Aorta (tissue), 5 donors: ENCODE measurements around the gene KHSRP. TPM values are rescaled to one million over a fixed set of nuclear protein-coding genes. Genes with fewer than 3 reads are reported as not detected.

ENCODE experiments used
- ATAC-seq: fragments of 200-7000 bp; cut with Tn5 transposase; one replicate; pipeline ENCODE4 v1.9.1; 2022; ENCODE audit warnings: moderate library complexity; ENCODE audit not compliant: low FRiP score
- DNase-seq, 2 donors: peaks; one replicate each; pipeline ENCODE4 v3.0.0-alpha.2; 2020
- H3K27ac ChIP-seq, 2 donors: one replicate each; pipeline ENCODE4 v1.5.1; 2013; ENCODE audit warnings: low read length in 2 of 2, mild to moderate bottlenecking in 2 of 2, moderate library complexity in 2 of 2, control low read depth in 1 of 2, inconsistent platforms in 1 of 2, low read depth in 1 of 2
- H3K27me3 ChIP-seq, 2 donors: one replicate each; pipeline ENCODE4 v1.6.1; 2013; ENCODE audit warnings: control low read depth in 1 of 2, low read length in 1 of 2, mild to moderate bottlenecking in 1 of 2, moderate library complexity in 1 of 2; ENCODE audit not compliant: insufficient read depth in 2 of 2, control insufficient read depth in 1 of 2
- H3K36me3 ChIP-seq, 2 donors: one replicate each; pipeline ENCODE4 v1.6.1; 2013; ENCODE audit warnings: control low read depth in 1 of 2, low read length in 1 of 2, mild to moderate bottlenecking in 1 of 2; ENCODE audit not compliant: insufficient read depth in 2 of 2, control insufficient read depth in 1 of 2
- H3K4me1 ChIP-seq, 2 donors: one replicate each; pipeline ENCODE4 v1.6.1; 2013; ENCODE audit warnings: low read length in 2 of 2, control low read depth in 1 of 2, mild to moderate bottlenecking in 1 of 2, moderate library complexity in 1 of 2; ENCODE audit not compliant: insufficient read depth in 2 of 2, control insufficient read depth in 1 of 2
- H3K4me3 ChIP-seq, 2 donors: one replicate each; pipeline ENCODE4 v1.5.1; 2013; ENCODE audit warnings: low read length in 2 of 2, control low read depth in 1 of 2, mild to moderate bottlenecking in 1 of 2
- H3K9me3 ChIP-seq: one replicate; pipeline ENCODE4 v1.6.1; 2013; ENCODE audit warnings: mild to moderate bottlenecking, low read length; ENCODE audit not compliant: control insufficient read depth
- WGBS, 2 donors: extraction: QIAGEN DNeasy Blood & Tissue Kit; methylation state at CpG; one replicate each; pipeline ENCODE4 v1.1.7; 2013; 5-methylcytosine and 5-hydroxymethylcytosine counted together
- intact Hi-C, 2 donors: fragments of 100-400 bp; cut with DNase I; formaldehyde crosslinking; loops; one replicate each; pipeline versions ENCODE4 v1.14.2 to v1.15.0; 2022
- polyA plus RNA-seq, 2 donors: library from polyadenylated mRNA; stranded (reverse); fragments of 200-250 nt; gene quantifications; one replicate each; pipeline ENCODE4 v1.2.3, GENCODE V29; 2013
- total RNA-seq, 2 donors: library from RNA; stranded (reverse); fragmentation: NEBNext Ultra II Directional; extraction: Animal tissue kit (Norgen Biotek cat#: 25700); gene quantifications; one replicate each; pipeline ENCODE4 v1.2.1, GENCODE V29; 2021
- donor health status: healthy with polysubstance abuse.
- donor health status: Bipolar disorder and iron deficiency.
- donor health status: DM: no; HTN: no; CAD: no.
- donor health status: DM: no; HTN: no; CAD: no.
- donor health status: DM: yes; HTN: yes; CAD: no.

KHSRP gene
- total and polyA plus RNA-seq, 4 donors = 69.7 to 151 (median 109) TPM

DNA sequence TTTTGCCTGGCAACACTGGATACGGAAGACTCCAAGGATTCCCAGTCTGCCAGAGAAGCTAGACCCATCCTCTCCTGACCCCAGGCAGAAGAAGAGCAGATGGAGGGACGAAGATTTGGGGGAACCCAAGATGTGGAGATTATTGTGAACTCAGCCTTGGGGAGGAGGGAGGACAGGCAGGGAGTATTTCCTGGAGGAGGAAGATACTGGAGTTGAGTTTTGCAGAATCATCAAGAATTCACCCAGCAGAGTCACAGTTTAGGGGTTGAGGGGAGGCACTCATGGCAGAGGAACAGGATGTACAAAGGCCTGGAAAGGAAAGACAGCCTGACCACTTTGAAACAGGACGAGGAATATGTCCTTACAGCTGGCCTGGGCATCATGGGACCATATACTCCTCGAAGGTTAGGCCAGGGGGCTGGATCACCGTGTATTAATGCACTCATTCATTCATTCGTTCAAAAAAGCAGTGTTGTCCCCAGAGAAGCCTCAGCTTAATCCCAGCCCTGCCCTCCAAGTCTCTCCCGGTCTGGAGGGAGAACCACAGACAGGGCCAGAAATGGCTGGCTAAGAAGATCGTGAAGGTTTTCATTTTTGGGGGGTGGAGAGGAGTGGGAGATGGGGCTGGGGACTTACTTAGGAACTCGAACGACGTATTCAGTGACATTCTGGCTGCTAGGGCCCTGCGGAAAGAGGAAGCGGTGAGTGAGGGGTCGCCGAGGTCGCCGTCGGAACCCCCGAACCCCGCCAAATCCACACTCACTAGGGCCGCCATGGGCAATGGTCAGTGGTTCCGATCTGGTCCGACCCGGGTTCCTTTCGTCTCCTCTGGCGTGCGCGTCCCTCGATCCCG, 32.2 kb downstream of the KHSRP start:
- H3K36me3 ChIP-seq = peaks cover 0 to 3% of the 10 kb centered on the region in 2 donors
- intact Hi-C loops = loop anchor here in 1 of 2 donors (1.0 kb wide), 1 partner anchor 33 kb away; no protein-coding TSS in a partner anchor

DNA sequence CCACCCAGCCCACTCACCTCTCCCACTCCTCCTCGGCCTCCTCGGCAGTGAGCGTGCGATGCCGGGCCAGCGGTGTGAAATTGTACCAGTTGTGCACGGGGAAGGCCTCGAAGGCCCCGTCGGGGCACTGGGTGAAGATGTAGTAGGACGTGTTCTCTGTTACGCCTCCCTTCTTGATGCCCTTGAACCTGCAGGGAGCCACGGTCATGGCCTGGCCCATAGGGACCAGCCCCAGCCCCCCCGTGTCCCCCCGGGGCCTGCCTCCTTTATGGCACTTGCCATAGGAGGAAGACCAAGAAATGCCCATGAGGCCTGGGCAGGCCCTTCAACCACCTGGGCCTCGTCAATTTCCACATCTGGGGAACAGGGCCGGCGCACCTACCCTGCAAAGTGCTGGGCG, 37.2 kb downstream of the KHSRP start:
- Histone ChIP-seq H3K4me1 (peaks cover 0 to 3% of the 10 kb centered on the region in 2 donors), H3K9me3 (no peaks in the 10 kb centered on the region), H3K36me3 (peaks cover 4 to 6% of the 10 kb centered on the region in 2 donors), H3K27ac (no peak overlapping the region), H3K27me3 (no peaks in the 10 kb centered on the region), H3K4me3 (no peak overlapping the region)
- intact Hi-C loops = no loop called here
- ATAC-seq (no peak), DNase-seq (no peak)
- WGBS, 2 donors = 95 to 96% methylated on average over 19 of the region's 19 CpGs

More for the DNA sequence above, 32.2 kb downstream of the KHSRP start:
- WGBS, 2 donors = 6 to 8% methylated on average over 30 of the region's 30 CpGs
- H3K4me3 ChIP-seq = peak overlapping the region; percentile 53 to 88
- H3K27me3 ChIP-seq = no peaks in the 10 kb centered on the region
- DNase-seq (no peak), ATAC-seq (no peak)
- peak overlapping the region in 1 of 2 donors; percentile 73 for H3K27ac ChIP-seq
- H3K4me1 ChIP-seq = peaks cover 0 to 4% of the 10 kb centered on the region in 2 donors
- H3K9me3 ChIP-seq = no peaks in the 10 kb centered on the region

DNA sequence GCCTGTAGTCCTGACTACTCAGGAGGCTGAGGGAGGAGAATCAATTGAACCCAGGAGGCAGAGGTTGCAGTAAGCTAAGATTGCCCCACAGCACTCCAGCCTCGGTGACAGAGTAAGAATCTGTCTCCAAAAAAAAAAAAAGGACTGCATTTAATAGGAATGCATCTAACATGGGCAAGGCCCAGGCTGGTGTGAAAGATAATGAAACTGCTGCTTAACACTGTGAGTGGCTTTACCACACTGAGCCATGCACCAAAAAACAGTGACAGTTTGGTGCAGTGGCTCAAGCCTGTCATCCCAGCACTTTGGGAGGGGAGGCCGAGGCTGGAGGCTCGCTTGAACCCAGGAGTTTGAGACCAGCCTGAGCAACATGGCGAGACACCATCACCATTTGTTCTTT, 40.2 kb downstream of the KHSRP start:
- no peaks in the 10 kb centered on the region for H3K27me3 ChIP-seq

DNA sequence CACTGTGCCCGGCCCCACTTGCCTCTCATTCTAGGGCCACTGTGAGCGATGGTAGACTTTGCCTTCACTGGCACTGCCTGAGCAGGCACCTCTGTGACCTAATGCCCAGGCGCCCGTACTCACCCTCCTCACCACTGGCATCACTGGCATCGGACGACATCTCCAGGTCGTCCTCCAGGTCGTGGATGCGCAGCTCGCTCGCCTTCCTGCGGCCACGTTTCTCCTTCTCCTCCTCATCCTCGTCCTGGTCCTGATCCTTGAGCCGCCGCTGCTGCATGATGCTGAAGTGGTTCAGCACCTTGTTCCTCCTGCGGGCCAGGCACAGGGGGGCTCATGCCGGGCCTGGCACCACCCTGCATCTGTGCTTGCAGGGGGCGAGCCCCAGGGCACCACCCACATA, 41.4 kb downstream of the KHSRP start:
- no peaks in the 10 kb centered on the region for H3K4me1 ChIP-seq
- intact Hi-C loops = no loop called here
- H3K36me3 ChIP-seq = peaks cover 4 to 22% of the 10 kb centered on the region in 2 donors
- H3K27me3 ChIP-seq = no peaks in the 10 kb centered on the region
- H3K9me3 ChIP-seq = no peaks in the 10 kb centered on the region
- WGBS, 2 donors = 92 to 97% methylated on average over 19 of the region's 19 CpGs
- no peak overlapping the region for H3K4me3 ChIP-seq
- ATAC-seq (no peak), DNase-seq (no peak)
- no peak overlapping the region for H3K27ac ChIP-seq

More for the DNA sequence above, 40.2 kb downstream of the KHSRP start:
- Histone ChIP-seq H3K36me3 (peaks cover 4 to 25% of the 10 kb centered on the region in 2 donors), H3K27ac (no peak overlapping the region), H3K9me3 (no peaks in the 10 kb centered on the region), H3K4me1 (no peaks in the 10 kb centered on the region), H3K4me3 (no peak overlapping the region)
- intact Hi-C loops = no loop called here
- DNase-seq (no peak), ATAC-seq (no peak)
- 90 to 95% methylated on average over 4 of the region's 4 CpGs for WGBS, 2 donors

- Histone ChIP-seq H3K27ac (no peak overlapping the region), H3K4me1 (no peaks in the 10 kb centered on the region), H3K9me3 (no peaks in the 10 kb centered on the region), H3K36me3 (peaks cover 4 to 22% of the 10 kb centered on the region in 2 donors), H3K4me3 (no peak overlapping the region), H3K27me3 (no peaks in the 10 kb centered on the region)
- DNase-seq (no peak), ATAC-seq (no peak)
- 97 to 98% methylated on average over 37 to 40 of the region's 40 CpGs for WGBS, 2 donors
- intact Hi-C loops = no loop called here
Measured at GRCh38 chr19:6381030-6381750, 43.4 kb downstream of the KHSRP start.

GRCh38 chr19:6379744-6380143, 44.9 kb downstream of the KHSRP start:
- ATAC-seq (no peak), DNase-seq (no peak)
- Histone ChIP-seq H3K36me3 (peaks cover 4 to 22% of the 10 kb centered on the region in 2 donors), H3K27me3 (no peaks in the 10 kb centered on the region), H3K9me3 (no peaks in the 10 kb centered on the region), H3K27ac (no peak overlapping the region), H3K4me3 (no peak overlapping the region), H3K4me1 (no peaks in the 10 kb centered on the region)
- intact Hi-C loops = no loop called here
- WGBS, 2 donors = 86 to 99% methylated on average over 3 of the region's 3 CpGs

DNA sequence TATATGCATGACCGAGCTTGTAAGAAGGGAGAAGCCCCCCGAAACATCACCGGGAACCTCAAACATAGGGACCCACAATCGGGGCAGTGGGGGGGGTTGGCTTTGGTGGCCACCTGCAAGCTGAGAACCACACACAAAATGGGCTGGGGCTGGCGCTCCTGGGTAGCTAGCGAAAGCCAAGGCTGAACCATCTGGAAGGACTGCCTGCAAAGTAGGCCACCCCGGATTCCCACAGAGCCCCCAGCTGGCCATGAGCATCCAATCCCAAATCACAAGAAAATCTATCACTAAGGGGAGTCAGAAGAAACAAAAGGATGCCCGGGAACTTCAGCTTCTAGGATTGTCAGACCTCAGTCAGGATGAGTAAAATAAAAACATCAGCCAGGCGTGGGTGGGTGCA, 46.1 kb downstream of the KHSRP start:
- no peak overlapping the region for H3K27ac ChIP-seq
- H3K4me3 ChIP-seq = no peak overlapping the region
- no peaks in the 10 kb centered on the region for H3K4me1 ChIP-seq
- peaks cover 4 to 22% of the 10 kb centered on the region in 2 donors for H3K36me3 ChIP-seq
- H3K27me3 ChIP-seq = no peaks in the 10 kb centered on the region
- H3K9me3 ChIP-seq = no peaks in the 10 kb centered on the region
- ATAC-seq (no peak), DNase-seq (no peak)
- WGBS, 2 donors = 69 to 74% methylated on average over 9 of the region's 9 CpGs
- intact Hi-C loops = no loop called here

- 7 to 9% methylated on average over 6 of the region's 6 CpGs for WGBS, 2 donors
- Histone ChIP-seq H3K9me3 (no peaks in the 10 kb centered on the region), H3K4me3 (no peak overlapping the region), H3K4me1 (no peaks in the 10 kb centered on the region), H3K27ac (no peak overlapping the region), H3K27me3 (no peaks in the 10 kb centered on the region), H3K36me3 (peaks cover under 1 to 19% of the 10 kb centered on the region in 2 donors)
- ATAC-seq (no peak), DNase-seq (peak in 1 of 2 donors; percentile 70)
- intact Hi-C loops = no loop called here
Measured at GRCh38 chr19:6378041-6378440, 46.6 kb downstream of the KHSRP start.
